ENCODE data around the gene TMCC1.

Gene TMCC1

GRCh38 chr3:129927072-129927471, 33.6 kb upstream of the TMCC1 start:
- H3K27ac ChIP-seq (replicated peaks), result no peak overlapping the region
- no peak overlapping the region for H3K4me3 ChIP-seq (replicated peaks; ENCODE audit: insufficient read depth, low read length)
- no peak for DNase-seq (ENCODE audit: low read depth in 1 of 2, low spot score in 1 of 2)
- TF ChIP-seq CTCF (IDR thresholded peaks at IDR 0.05; ENCODE audit: insufficient read depth, low read length) (no peak), GABPA (IDR thresholded peaks at IDR 0.05; ENCODE audit: low read depth) (no peak), REST (IDR thresholded peaks at IDR 0.05; ENCODE audit: insufficient replicate concordance, low read depth) (no peak)
- no peaks in the 10 kb centered on the region for H3K27me3 ChIP-seq (ENCODE audit: insufficient read depth, poor library complexity, severe bottlenecking)

- Histone ChIP-seq H3K27ac (replicated peaks) (no peak overlapping the region), H3K4me3 (replicated peaks; ENCODE audit: insufficient read depth, low read length) (no peak overlapping the region), H3K27me3 (ENCODE audit: insufficient read depth, poor library complexity, severe bottlenecking) (no peaks in the 10 kb centered on the region)
- no peak for DNase-seq (ENCODE audit: low read depth in 1 of 2, low spot score in 1 of 2)
- TF ChIP-seq CTCF (IDR thresholded peaks at IDR 0.05; ENCODE audit: insufficient read depth, low read length), result no peak
- no peak for TF ChIP-seq REST (IDR thresholded peaks at IDR 0.05; ENCODE audit: insufficient replicate concordance, low read depth)
- no peak for TF ChIP-seq SPI1 (IDR thresholded peaks at IDR 0.05; ENCODE audit: borderline replicate concordance, low read depth)
- TF ChIP-seq GABPA (IDR thresholded peaks at IDR 0.05; ENCODE audit: low read depth), result no peak
- no peak for TF ChIP-seq POLR2AphosphoS5 (IDR thresholded peaks at IDR 0.05; ENCODE audit: low read depth)
Measured at GRCh38 chr3:129919806-129920205, 26.3 kb upstream of the TMCC1 start.

- no peaks in the 10 kb centered on the region for H3K27me3 ChIP-seq (ENCODE audit: insufficient read depth, poor library complexity, severe bottlenecking)
- H3K4me3 ChIP-seq (replicated peaks; ENCODE audit: insufficient read depth, low read length), result no peak overlapping the region
- no peak for DNase-seq (ENCODE audit: low read depth in 1 of 2, low spot score in 1 of 2)
- TF ChIP-seq CTCF (IDR thresholded peaks at IDR 0.05; ENCODE audit: insufficient read depth, low read length), result no peak
- no peak for TF ChIP-seq POLR2AphosphoS5 (IDR thresholded peaks at IDR 0.05; ENCODE audit: low read depth)
- no peak for TF ChIP-seq GABPA (IDR thresholded peaks at IDR 0.05; ENCODE audit: low read depth)
- TF ChIP-seq REST (IDR thresholded peaks at IDR 0.05; ENCODE audit: insufficient replicate concordance, low read depth), result no peak
- no peak for TF ChIP-seq SPI1 (IDR thresholded peaks at IDR 0.05; ENCODE audit: borderline replicate concordance, low read depth)
- no peak overlapping the region for H3K27ac ChIP-seq (replicated peaks)
Measured at GRCh38 chr3:129919357-129919756, 25.8 kb upstream of the TMCC1 start.
